ENCODE measurements around the gene OSBPL6.
"Not testable (repeated sequence)": the region's sequence is repeated elsewhere in the genome, so short reads cannot be mapped to it uniquely, and the experiment has no call there.

The OSBPL6 gene

DNA sequence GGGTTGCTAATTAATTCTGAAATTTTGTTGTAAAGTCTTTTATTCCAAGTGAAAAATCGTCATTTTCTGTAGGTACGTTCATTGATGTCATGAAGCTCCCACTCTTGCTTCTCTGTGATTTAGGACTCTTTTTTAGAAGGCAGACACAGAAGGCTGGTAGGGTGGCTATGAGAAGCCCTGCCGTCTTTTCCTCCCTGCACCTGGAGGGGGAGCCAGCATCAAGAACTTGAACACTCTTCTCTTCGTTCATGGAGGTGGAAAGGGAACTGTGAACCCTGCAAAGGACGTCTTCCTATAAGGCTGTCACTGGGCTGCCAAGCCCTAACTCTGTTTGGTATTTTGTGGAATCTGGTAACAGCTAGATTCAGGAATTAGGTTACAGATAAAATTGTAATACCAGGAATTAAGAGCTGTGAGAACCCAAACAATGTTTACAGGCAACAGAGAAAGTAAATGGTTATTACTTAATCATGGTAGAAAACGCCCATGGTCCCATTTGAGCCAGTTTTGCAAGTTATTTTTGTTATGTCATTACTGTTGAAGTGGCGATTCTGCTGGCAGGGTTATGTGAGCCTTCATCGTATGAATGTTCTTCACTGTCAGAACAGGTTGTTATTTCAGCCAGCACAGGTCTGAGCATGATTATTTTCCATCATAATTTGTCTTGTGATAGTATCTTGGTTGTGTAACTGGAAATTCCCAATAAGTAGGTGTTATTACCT, 112.2 kb downstream of the OSBPL6 start:
- DNase-seq = peak; percentile 27

DNA sequence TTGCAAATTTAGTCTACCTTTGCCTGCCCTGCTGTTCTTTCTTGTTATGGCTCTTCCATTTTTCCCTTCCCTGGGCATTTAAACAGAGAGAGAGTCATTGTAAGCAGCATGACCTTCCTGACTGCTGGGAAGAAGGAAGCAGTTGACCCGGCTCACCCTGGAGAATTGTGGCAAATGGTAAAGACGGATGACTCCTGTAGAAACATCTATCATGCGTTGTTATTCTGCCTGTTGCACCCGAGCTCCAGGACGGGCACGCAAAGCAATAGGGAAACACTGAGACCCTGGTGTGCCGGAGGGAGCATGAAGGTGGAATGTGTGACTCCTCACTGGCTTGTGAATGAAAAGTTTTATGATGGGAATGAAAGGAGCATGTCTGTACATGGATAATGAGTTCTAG, 113.3 kb downstream of the OSBPL6 start:
- no peak for DNase-seq

DNA sequence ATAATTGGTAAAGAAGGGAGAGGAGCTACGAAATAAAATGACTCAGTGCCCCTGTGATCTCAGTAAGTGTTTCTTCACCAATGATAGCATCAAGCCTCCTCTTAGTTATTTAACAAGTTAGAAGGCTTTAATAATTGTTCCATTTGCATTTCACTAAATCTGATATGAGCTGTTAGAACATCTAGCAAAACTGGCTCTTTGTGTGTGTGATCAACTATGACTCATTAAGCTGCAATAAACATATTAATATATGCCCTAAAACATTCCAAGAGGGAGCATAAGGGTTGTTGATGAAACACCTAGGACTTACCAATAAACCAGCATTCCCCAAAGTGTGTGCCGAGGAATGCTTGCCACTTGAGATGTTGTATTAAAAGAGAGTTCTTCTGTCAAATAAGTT, 115.2 kb downstream of the OSBPL6 start:
- no peak for DNase-seq

DNA sequence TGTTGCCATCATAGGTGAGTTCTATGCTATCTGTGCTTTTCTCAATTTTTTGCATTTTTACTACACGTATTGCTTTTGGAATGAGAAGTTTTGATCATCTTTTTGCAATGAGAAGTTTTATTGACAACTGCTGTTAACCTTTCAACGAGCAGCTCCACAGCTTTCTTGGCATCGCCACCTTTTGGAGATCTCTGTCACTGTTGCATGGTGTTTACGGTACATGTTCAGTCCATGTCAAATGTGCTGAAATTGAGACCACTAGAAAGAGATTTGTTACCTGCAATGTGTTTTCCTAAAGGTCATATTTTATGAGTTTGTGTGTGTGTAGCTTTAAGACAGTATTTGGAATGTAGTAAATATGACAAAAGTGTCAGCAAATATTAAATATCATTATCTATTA, 120.8 kb downstream of the OSBPL6 start:
- DNase-seq = no peak

DNA sequence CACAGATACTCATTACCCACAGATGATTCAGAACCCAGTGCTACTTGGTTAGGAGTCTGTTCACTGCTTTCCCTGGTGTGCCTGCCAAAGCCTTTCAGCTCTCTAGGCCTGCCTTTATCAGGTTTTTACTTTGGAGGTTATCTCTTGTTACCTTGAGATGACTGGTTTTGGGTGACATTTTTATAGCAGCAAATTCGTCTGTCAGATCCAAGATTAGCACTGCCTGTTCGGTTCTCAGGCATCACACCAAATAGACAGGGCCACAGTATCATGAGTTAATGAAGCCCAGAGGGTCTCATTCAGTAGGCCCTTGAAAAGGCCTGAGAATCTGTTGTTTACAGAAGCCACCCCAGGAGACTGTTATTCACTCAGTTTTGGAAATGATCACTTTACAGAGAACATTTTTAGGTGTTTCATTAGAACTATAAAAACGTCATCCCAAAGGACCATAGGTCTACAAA, 121.2 kb downstream of the OSBPL6 start:
- no peak for DNase-seq

DNA sequence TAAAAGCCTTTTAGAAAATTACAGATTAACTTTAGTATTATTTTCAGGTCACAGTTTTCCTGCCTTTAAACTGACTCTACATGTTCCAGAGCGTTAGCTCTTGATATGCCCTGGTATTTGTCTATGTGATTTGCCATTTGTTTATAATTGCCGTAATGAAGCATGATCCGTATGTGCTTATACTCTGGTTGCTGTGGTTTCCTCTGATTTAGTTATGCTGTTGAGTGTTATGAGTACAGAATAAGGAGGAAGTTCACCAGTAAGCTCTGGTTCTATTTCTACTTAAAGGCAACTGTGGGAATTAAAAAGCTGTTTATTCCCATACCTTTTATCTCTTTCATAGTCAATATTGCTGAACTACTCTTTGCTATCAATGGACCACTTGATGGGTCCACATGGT, 123.5 kb downstream of the OSBPL6 start:
- no peak for DNase-seq

DNA sequence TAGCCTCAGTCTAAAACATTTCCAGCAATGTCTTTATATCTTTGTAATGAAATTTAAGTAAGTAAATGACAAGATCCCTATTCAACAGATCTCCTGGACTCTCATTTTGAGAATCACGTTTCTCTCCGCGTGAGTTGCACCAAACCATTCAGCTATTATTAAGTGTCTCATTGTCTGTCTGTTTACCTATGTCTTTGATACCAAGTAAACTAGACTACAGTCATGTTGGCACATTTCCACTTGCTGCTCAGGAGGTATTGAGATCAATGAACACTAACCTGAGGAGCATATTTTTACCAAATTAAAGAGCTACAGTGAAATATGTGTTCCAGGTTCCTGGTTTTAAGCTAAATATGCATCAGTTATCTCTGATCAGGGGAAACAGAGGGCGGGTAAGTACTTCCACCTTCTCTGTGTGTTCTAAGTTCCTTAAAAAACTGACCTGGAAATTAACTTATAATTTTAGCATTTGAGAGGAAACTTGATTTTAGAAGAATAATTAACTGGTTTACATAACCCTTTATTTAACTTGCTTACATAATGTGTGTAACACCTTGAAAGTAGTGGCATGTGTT, 125.8 kb downstream of the OSBPL6 start:
- DNase-seq = no peak

DNA sequence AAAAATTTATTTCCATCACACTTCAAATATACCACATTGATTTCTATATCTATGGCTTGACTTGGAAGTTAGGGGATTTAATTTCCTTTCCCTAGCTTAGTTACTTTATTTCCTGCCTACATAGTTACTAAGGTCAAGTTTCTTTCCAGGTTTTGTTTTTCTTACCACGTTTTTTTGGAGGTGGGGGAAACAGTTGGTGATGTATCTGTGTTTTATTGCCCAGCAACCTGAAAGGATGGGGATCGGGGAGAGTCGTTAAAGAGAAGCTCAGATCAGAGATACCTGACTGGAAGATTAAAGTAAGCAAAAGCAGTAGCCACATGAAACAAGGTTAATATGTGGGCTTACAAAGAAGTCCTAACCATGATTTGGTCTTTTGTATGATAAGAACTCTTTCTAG, 127.8 kb downstream of the OSBPL6 start:
- DNase-seq = no peak

DNA sequence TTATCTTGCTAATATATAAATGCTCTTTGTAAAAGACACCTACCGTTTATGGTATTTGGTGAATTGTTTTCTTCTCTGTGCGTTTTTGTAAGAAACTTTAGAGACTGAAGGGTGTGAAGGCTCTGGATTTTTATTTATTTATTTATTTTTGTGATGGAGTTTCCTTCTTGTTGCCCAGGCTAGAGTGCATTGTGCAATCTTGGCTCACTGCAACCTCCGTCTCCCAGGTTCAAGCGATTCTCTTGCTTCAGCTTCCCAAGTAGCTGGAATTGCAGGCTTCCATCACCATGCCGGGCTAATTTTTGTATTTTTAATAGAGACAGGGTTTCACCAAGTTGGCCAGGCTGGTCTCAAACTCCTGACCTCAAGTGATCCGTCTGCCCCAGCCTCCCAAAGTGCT, 129.0 kb downstream of the OSBPL6 start:
- DNase-seq = not testable (repeated sequence)

DNA sequence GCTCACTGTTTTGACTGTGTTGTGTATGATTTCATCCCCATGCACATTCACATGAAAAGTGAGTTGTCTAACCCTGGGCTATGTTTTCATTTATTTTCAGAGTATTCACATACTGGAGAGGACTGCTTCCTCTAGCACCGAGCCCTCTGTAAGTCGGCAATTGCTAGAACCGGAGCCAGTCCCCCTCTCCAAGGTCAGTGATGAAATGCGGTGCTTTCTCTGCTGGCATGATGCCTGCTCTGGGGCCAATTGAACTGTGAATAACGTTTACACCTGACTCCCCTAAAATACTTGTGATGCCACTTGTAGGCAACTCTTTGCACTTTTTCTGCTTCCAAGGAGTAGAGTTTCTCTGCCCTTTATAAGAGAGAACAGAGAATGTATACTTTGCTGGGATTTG, 129.8 kb downstream of the OSBPL6 start:
- DNase-seq = no peak

DNA sequence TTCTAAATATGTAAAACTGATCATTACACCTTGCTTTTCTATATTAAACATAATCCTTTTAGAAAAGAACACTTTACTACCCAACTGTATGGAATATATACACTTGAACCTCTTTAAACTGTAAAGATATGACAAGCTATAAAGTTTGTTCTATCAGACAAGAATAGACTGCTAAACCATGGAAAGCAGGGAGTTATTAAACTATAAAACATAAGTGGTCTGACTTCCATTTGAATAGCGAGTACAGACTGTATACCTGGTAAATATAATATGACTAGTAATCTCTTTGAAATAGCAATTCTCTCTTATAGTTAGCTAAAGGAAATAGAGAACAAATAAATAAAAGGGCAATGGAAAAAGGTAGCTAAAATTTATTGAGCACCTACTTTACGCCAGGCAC, 131.0 kb downstream of the OSBPL6 start:
- no peak for DNase-seq

DNA sequence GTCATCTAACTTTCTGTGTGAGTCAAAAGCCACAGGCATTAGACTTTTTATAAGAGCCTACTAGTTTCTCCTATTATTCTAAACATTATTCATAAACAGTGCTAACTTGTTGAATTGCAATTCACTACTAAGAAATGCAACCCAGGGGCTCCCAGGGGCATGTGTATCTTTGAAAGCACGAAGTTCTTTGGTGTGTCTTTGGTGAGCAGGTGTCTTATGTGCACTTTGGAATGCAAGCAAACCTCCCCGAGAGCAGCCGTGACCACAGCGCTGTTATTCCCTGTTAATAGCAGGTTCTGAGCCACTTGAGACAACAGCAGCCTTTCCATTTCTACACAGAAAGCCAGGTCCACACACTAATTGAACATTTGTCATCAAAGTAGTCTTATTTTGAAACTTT, 133.2 kb downstream of the OSBPL6 start:
- no peak for DNase-seq

DNA sequence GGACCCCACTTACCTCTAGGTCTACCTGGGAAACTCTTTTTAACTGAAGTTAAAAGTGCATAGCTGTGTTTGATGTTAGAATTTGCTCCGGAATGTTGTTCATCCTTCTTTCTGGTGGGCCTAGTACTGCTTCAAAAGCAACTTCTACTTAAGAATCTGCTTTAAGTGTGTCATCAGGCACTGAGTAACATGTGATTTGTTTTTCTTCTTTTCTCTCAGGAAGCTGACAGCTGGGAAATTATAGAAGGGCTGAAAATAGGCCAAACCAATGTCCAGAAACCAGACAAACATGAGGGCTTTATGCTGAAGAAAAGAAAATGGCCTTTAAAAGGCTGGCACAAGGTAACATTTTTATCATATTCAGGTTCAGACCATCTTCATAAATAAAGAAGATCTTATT, 133.7 kb downstream of the OSBPL6 start:
- no peak for DNase-seq

DNA sequence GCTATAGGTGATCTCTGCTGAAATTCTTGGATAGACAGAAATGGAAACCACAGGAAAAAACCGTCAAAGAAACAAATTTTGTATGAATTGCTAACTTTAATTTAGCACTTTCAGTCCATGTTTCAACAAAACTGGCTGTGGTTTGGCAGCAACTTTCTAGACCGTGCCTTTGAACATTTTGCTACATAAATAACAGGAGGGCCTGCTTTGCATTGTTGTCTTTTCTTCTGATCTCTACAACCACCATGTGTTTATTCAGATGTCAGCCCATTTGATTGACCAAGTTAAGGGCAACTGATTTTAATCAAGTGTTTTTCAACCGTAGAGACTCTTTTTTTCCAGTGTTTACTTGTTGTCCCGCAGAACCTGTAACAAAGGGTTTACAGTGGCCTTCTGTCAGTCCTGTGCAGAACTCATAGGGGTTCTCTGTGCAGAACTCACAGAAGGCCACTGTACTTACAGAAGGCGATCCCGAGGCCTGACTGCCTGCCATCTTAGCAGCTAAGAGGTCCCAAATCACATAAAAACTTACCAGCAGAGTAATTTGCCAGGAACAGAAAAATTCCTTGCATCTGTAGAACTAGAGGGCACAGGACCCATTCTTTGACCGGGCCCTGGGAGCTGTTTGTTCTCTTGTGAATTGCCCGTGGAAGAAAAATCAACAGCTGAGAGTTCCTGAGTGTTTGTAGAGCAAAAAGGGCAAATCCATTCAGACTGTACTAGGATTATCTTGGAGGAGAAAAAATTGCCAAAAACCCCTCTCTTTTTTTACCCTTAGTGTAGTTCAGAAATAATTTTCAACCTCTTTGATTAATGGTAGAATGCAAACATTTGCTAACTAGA, 136.1 kb downstream of the OSBPL6 start:
- DNase-seq = no peak

DNA sequence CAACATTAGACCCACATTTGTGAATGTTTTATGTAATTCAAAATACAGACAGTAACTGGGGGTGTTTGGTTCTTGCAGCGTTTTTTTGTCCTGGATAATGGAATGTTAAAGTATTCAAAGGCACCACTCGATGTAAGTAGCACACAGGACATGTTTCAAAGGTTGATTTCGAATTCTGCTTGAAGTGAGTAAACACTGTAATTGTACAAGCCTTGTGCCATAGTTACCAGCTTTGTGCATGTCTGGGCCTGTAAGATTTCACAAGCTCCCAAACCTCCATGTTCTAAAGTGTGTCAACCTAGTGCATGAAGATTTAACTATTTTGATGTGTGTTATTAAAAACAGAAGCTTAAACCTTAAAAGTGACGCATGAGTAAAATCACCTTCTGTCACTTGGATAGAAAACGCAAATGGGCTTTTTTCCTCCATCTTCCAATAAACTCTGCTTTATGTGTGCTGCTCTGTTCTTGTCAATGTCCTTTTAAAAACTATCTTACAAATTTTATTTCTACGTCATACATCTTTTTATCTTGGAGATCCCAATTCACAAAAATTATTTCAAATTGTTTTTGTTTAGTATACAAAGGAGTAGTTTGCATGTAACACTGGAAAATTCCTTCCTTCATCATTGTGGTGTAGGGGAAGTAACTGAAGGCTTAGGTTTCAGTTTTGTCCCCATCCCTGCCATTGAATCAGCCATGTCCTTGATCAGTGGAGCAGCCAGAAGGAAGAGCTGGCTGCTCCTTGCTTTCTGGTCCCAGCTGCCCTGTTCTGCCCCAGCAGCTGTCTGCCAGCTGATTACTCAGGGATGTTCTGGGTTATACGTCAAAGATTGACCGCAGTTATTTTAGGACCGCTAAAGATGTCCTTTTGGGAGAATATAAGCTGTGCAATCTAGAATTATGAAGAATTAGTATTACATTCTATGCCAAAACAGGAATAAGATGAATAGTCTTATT, 137.4 kb downstream of the OSBPL6 start:
- DNase-seq = no peak

DNA sequence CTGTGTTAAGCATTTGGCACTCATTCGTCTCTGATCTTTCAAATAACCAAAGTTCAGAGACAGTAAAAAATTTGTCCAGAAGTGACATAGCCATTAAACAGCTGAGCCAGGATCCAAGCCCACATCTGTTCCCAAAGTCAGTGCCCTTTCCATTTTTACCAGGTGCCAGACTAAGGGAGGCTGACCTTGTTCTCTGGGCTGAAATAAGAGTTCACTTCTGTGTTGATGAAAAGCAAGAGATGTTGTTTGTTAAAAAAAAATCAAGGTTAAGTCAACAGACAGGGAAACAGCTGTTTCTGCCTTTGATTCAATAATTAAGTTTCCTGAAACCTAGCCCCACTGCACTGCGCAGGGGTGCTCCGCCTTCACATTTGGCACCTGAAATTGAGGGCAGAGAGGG, 139.5 kb downstream of the OSBPL6 start:
- DNase-seq = no peak

DNA sequence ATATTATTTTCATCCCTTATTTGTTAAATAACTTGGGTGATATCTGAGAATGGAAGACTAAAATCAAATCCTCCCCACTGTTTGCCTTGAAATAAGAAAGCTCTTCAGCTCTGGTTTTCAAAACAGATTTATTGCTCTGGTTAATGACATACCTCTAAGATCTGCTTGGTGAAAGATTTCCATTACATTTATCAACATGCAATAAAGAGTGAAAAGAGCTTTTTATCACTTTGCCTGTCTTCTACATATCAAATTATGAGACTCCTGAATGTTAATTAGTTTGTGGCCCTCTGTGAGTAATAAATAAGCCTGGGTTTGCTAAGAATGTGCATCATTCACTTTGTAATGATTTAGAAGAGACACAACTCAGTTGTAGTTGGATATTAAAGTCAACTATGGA, 140.9 kb downstream of the OSBPL6 start:
- no peak for DNase-seq

DNA sequence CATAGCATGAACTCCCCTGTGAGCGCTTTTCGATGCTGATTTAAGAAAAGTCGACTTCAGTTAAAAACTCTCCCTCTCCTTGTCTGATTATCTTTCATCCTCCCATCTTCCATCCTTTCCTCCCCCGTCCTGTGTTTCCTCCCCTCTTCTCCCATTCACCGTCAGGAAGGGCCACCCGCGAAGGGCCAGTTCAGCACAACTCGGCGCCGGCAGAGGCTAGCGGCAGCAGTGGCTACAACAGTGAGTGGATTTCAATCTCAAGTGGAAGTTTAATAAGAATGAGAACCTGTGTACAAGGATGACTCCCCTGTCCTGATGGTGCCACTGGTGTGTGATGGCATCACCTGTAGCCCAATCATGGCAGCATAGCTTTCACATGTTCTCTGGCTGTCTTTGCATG, 149.8 kb downstream of the OSBPL6 start:
- DNase-seq = no peak

DNA sequence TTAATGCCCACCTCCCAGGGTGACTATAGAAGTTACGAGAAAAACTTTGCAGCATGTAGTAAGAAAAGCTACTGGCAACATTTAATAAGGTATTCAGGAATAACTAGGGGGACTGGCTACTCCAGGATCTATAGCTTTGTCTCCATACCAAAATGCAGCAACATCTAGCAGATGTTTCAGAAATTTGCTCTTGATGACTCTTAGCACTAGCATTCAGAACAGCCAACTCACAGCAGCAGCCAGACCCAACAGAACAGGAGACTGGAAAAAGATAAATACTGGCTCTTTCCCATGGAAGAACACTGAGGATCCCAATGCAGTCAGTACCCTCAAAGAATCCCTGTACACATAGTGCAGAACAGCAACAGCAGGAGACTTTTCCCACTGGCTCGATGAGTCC, 151.6 kb downstream of the OSBPL6 start:
- DNase-seq = no peak

DNA sequence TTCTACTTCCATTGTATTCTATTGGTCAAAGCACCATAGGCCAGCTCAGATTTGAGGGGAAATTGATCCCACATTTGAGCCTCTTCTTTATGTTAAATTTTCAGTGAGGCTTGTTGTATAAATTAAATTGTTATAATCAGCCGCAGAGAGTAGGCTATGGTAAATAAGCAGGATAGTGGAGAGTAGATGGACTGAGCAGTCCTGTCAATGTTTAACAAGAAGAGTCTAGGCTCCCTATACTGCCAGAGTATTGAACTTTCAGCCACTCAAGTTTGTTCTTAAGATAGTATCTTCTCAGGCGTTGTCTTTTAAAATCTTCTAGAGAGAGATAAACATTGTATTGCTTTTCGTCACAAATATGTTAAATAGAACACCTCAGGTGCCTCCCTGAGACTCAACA, 155.7 kb downstream of the OSBPL6 start:
- DNase-seq = no peak

DNA sequence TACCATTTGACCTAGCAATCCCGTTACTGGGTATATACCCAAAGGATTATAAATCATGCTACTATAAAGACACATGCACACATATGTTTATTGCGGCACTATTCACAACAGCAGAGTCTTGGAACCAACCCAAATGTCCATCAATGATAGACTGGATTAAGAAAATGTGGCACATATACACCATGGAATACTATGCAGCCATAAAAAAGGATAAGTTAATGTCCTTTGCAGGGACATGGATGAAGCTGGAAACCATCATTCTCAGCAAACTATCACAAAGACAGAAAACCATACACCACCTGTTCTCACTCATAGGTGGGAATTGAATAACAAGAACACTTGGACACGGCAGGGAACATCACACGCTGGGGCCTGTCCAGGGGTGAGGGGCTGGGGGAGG, 163.4 kb downstream of the OSBPL6 start:
- not testable (repeated sequence) for DNase-seq

DNA sequence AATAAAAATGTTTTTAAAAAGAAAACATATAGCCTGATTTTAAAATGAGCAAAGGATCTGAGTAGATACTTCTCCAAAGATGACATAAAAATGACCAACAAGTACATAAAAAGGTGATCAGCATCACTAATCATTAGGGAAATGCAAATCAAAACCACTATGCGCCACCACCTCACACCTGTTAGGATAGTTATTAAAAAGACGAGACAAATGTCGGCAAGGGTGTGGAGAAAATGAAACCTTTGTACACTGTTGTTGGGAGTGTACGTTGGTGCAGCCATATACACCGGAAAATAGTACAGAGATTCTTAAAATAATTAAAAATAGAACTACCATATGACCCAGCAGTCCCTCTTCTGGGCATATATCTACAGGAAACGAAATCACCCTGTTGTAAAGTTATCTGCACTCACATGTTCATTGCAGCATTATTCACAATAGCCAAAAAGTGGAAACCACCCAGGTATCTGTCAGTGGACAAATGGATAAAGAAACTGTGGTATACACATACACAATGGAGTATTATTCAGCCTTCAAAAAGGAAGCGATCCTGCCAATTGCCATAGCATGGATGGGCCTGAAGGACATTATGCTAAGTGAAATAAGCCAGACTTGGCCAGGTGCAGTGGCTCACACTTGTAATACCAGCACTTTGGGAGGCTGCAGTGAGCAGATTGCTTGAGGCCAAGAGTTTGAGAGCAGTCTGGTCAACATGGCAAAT, 165.0 kb downstream of the OSBPL6 start:
- DNase-seq = no peak
